GM18909 (cell line): ENCODE results near the gene PDGFA.

Experiments used
- ATAC-seq: cut with Tn5 transposase; IDR thresholded peaks from one replicate; pipeline ENCODE4 v1.9.1; 2021; ENCODE audit warnings: mild to moderate bottlenecking; ENCODE audit not compliant: unreplicated experiment, poor library complexity

Gene PDGFA

GRCh38 chr7:464454-465401 lies 54.9 kb downstream of the PDGFA start:
- no peak for ATAC-seq

GRCh38 chr7:463817-464453 lies 55.7 kb downstream of the PDGFA start:
- no peak for ATAC-seq

- no peak for ATAC-seq
Observed at GRCh38 chr7:463362-463781, 56.3 kb downstream of the PDGFA start.

- no peak for ATAC-seq
Observed at GRCh38 chr7:462173-463103, 57.2 kb downstream of the PDGFA start.

- ATAC-seq, result no peak
Observed at GRCh38 chr7:461453-462172, 58.0 kb downstream of the PDGFA start.

- no peak for ATAC-seq
Observed at GRCh38 chr7:461117-461452, 58.6 kb downstream of the PDGFA start.

GRCh38 chr7:460374-461116 lies 59.1 kb downstream of the PDGFA start:
- no peak for ATAC-seq

GRCh38 chr7:459584-460373 lies 59.9 kb downstream of the PDGFA start:
- no peak for ATAC-seq

- ATAC-seq, result no peak
Observed at GRCh38 chr7:458511-459245, 61.0 kb downstream of the PDGFA start.

- ATAC-seq, result no peak
Observed at GRCh38 chr7:457814-458510, 61.7 kb downstream of the PDGFA start.

GRCh38 chr7:455110-455928 lies 64.3 kb downstream of the PDGFA start:
- ATAC-seq, result no peak

- no peak for ATAC-seq
Observed at GRCh38 chr7:454356-455109, 65.1 kb downstream of the PDGFA start.

GRCh38 chr7:453597-454306 lies 65.9 kb downstream of the PDGFA start:
- ATAC-seq, result no peak

- ATAC-seq, result no peak
Observed at GRCh38 chr7:452791-453455, 66.7 kb downstream of the PDGFA start.
